GM12891 (cell line): ENCODE measurements around the gene NR5A1.

Experiments used
- PAX5 ChIP-seq: IDR thresholded peaks from 2 replicates; pipeline ENCODE4 v1.6.1; 2011; ENCODE audit warnings: low read length, moderate library complexity, mild to moderate bottlenecking; ENCODE audit not compliant: insufficient read depth, severe bottlenecking
- POLR2A ChIP-seq: IDR thresholded peaks from 2 replicates; pipeline ENCODE4 v1.6.1; 2011; ENCODE audit warnings: low read depth, low read length, control low read depth
- POLR2AphosphoS5 ChIP-seq: IDR thresholded peaks from 2 replicates; pipeline ENCODE4 v1.6.1; 2011; ENCODE audit warnings: low read depth, low read length, control low read depth
- SPI1 ChIP-seq: IDR thresholded peaks from 2 replicates; pipeline ENCODE4 v1.6.1; 2011; ENCODE audit warnings: low read depth, low read length, control low read depth
- TAF1 ChIP-seq: IDR thresholded peaks from 2 replicates; pipeline ENCODE4 v1.6.1; 2011; ENCODE audit warnings: low read depth, low read length, control low read depth

DNA sequence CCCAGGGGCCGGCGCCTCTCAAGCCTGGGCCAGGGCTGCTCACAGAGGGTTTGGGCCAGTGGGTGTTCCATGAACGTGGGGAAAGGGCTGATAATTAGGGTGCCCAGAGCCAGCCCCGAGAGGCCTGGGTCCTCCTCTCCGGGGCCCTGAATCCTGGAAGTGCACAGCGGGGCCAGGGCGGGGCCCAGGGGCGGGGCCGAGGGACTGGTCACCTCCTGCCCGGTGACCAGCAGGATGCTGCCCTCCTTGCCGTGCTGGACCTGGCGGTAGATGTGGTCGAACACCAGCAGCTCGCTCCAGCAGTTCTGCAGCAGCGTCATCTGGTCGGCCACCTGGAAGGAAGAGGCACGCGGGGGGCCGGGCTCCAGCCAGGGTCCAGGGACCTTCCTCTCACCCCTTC lies 14.4 kb downstream of the NR5A1 start:
- TF ChIP-seq POLR2A (no peak), TAF1 (no peak), POLR2AphosphoS5 (no peak), SPI1 (no peak), PAX5 (no peak)
